ENCODE results near the gene RPS6KA2. TPM values are rescaled to one million over a fixed set of nuclear protein-coding genes. Genes with fewer than 3 reads are reported as not detected.
"Not testable (repeated sequence)": the region's sequence is repeated elsewhere in the genome, so short reads cannot be mapped to it uniquely, and the experiment has no call there.

Gene RPS6KA2
- total RNA-seq, 1 experiment from 2014 or later, result 4.1 TPM

DNA sequence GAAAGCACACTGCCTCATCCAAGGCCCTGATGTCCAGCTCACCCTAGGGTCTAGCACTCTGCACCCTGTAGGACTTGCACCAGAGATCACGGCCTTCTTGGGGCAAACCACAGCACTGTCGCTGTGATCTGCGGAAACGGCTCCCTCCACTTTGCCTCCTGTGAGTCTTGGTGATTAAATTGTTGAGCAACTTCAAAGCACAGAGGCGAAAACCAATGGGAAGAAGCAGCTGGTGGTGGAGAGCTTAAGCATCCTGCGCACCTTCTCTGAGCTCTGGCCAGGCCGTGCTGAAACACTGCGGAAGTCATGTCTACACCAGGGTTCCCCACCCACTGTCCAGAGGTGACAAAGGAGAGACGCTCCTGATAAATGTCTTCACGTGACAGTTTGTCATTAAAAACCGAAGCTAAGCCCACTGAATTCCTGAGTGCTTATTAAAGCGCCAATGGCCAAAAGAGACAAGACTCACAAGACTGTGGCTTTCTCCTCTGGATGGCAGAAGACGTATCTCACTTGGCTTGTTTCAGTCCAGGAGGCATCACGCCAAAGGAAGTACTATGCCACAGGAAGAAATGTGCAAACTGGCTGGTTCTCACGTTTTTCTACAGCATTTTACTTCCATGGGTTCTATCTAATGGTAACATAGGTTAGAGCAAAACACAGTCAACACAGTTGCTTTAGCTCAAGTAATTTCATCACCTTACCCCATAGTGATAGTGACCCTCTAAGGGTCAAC is 43.7 kb downstream of the RPS6KA2 start:
- TF ChIP-seq, protein P1, sequence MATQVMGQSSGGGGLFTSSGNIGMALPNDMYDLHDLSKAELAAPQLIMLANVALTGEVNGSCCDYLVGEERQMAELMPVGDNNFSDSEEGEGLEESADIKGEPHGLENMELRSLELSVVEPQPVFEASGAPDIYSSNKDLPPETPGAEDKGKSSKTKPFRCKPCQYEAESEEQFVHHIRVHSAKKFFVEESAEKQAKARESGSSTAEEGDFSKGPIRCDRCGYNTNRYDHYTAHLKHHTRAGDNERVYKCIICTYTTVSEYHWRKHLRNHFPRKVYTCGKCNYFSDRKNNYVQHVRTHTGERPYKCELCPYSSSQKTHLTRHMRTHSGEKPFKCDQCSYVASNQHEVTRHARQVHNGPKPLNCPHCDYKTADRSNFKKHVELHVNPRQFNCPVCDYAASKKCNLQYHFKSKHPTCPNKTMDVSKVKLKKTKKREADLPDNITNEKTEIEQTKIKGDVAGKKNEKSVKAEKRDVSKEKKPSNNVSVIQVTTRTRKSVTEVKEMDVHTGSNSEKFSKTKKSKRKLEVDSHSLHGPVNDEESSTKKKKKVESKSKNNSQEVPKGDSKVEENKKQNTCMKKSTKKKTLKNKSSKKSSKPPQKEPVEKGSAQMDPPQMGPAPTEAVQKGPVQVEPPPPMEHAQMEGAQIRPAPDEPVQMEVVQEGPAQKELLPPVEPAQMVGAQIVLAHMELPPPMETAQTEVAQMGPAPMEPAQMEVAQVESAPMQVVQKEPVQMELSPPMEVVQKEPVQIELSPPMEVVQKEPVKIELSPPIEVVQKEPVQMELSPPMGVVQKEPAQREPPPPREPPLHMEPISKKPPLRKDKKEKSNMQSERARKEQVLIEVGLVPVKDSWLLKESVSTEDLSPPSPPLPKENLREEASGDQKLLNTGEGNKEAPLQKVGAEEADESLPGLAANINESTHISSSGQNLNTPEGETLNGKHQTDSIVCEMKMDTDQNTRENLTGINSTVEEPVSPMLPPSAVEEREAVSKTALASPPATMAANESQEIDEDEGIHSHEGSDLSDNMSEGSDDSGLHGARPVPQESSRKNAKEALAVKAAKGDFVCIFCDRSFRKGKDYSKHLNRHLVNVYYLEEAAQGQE (IDR thresholded peaks at IDR 0.05; ENCODE audit: insufficient read depth in 1 of 2, low read depth in 2 of 2, low read length in 1 of 2), result no peak
- no peak for TF ChIP-seq SIN3A (IDR thresholded peaks at IDR 0.05; ENCODE audit: borderline replicate concordance, insufficient read depth, low read depth, low read length)
- TF ChIP-seq POLR2AphosphoS5 (IDR thresholded peaks at IDR 0.05; ENCODE audit: low read depth, low read length), result no peak
- no peak for TF ChIP-seq TCF7L2 (IDR thresholded peaks at IDR 0.05; ENCODE audit: low read depth, low read length)
- TF ChIP-seq, protein P2, sequence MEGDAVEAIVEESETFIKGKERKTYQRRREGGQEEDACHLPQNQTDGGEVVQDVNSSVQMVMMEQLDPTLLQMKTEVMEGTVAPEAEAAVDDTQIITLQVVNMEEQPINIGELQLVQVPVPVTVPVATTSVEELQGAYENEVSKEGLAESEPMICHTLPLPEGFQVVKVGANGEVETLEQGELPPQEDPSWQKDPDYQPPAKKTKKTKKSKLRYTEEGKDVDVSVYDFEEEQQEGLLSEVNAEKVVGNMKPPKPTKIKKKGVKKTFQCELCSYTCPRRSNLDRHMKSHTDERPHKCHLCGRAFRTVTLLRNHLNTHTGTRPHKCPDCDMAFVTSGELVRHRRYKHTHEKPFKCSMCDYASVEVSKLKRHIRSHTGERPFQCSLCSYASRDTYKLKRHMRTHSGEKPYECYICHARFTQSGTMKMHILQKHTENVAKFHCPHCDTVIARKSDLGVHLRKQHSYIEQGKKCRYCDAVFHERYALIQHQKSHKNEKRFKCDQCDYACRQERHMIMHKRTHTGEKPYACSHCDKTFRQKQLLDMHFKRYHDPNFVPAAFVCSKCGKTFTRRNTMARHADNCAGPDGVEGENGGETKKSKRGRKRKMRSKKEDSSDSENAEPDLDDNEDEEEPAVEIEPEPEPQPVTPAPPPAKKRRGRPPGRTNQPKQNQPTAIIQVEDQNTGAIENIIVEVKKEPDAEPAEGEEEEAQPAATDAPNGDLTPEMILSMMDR (IDR thresholded peaks at IDR 0.05), result no peak

DNA sequence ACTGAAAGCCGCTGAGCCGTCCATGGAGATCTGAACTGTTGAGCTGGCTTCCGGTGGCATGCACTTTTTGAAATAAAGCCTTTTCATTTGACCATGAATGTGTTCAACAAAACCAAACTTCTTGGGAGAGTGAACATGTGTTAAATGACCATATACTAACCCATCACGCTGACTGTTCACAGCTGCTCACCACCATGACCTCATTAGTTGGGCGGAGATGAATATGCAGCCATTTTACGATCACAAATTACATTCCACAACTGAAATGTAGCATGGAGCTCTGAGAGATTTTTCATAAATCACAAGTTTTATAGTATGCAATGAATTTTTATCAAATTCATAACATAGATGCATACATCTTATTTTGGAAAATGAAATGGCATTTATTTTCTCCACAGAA is 44.8 kb downstream of the RPS6KA2 start:
- no peak overlapping the region for H3K4me3 ChIP-seq (ENCODE audit: low read depth in 2 of 2, low read length in 2 of 2)
- intact Hi-C loops (cut with micrococcal nuclease; ENCODE audit: unreplicated experiment), result no loop called here
- DNase-seq (ENCODE audit: low read depth, low spot score), result no peak
- POLR2A ChIA-PET, result no interaction called here
- no peaks in the 10 kb centered on the region for H3K27me3 ChIP-seq (ENCODE audit: control insufficient read depth, insufficient read depth, low read length)
- no TSS peak for BruUV-seq (replicated peaks)
- CTCF ChIA-PET, result interaction anchor here (0.6 kb wide), 1 partner anchor 51 kb away, joined by 3 read pairs; no protein-coding TSS in a partner anchor
- no peaks in the 10 kb centered on the region for H3K9me3 ChIP-seq (ENCODE audit: control insufficient read depth, insufficient read depth, low read depth, low read length)
- ATAC-seq, result no peak
- no peaks in the 10 kb centered on the region for H3K36me3 ChIP-seq (ENCODE audit: control insufficient read depth, insufficient read depth, low read length)
- H3K27ac ChIP-seq (ENCODE audit: low read length), result no peak overlapping the region
- no peak for TF ChIP-seq TCF7L2 (IDR thresholded peaks at IDR 0.05; ENCODE audit: low read depth, low read length)
- no peaks in the 10 kb centered on the region for H3K4me1 ChIP-seq (ENCODE audit: control insufficient read depth, insufficient read depth, low read length)
- in situ Hi-C loops (cut with HindIII; ENCODE audit: low pct_unique_long_range_greater_than_20kb, low sequenced_read_pairs), result no loop called here

More for the DNA sequence above, 43.7 kb downstream of the RPS6KA2 start:
- in situ Hi-C loops (cut with HindIII; ENCODE audit: low pct_unique_long_range_greater_than_20kb, low sequenced_read_pairs) (no loop called here), intact Hi-C loops (cut with micrococcal nuclease; ENCODE audit: unreplicated experiment) (no loop called here)
- H3K27me3 ChIP-seq (ENCODE audit: control insufficient read depth, insufficient read depth, low read length), result no peaks in the 10 kb centered on the region
- DNase-seq (ENCODE audit: low read depth, low spot score) (no peak), ATAC-seq (no peak)
- no peaks in the 10 kb centered on the region for H3K36me3 ChIP-seq (ENCODE audit: control insufficient read depth, insufficient read depth, low read length)
- H3K9me3 ChIP-seq (ENCODE audit: control insufficient read depth, insufficient read depth, low read depth, low read length), result no peaks in the 10 kb centered on the region
- no peaks in the 10 kb centered on the region for H3K4me1 ChIP-seq (ENCODE audit: control insufficient read depth, insufficient read depth, low read length)
- ChIA-PET CTCF (no interaction called here), POLR2A (no interaction called here)
- BruUV-seq (replicated peaks), result no TSS peak
- H3K27ac ChIP-seq (ENCODE audit: low read length), result no peak overlapping the region
- no peak overlapping the region for H3K4me3 ChIP-seq (ENCODE audit: low read depth in 2 of 2, low read length in 2 of 2)

DNA sequence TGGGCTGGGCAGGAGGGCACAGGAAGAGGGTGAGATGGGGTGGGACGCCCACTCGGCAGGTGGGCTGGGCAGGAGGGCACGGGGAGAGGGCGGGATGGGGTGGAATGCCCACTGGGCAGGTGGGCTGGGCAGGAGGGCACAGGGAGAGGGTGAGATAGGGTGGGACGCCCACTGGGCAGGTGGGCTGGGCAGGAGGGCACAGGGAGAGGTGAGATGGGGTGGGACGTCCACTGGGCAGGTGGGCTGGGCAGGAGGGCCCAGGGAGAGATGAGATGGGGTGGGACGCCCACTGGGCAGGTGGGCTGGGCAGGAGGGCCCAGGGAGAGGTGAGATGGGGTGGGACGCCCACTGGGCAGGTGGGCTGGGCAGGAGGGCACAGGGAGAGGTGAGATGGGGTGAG is 45.2 kb downstream of the RPS6KA2 start:
- DNase-seq (ENCODE audit: low read depth, low spot score); H3K4me1 ChIP-seq (ENCODE audit: control insufficient read depth, insufficient read depth, low read length); H3K9me3 ChIP-seq (ENCODE audit: control insufficient read depth, insufficient read depth, low read depth, low read length); H3K27ac ChIP-seq (ENCODE audit: low read length); POLR2A ChIA-PET; H3K27me3 ChIP-seq (ENCODE audit: control insufficient read depth, insufficient read depth, low read length); intact Hi-C loops (cut with micrococcal nuclease; ENCODE audit: unreplicated experiment); ATAC-seq; H3K4me3 ChIP-seq (ENCODE audit: low read depth in 2 of 2, low read length in 2 of 2); H3K36me3 ChIP-seq (ENCODE audit: control insufficient read depth, insufficient read depth, low read length); BruUV-seq (replicated peaks); in situ Hi-C loops (cut with HindIII; ENCODE audit: low pct_unique_long_range_greater_than_20kb, low sequenced_read_pairs): not testable (repeated sequence)
- CTCF ChIA-PET, result interaction anchor here (0.6 kb wide), 1 partner anchor 50 kb away, joined by 3 read pairs; no protein-coding TSS in a partner anchor

All from Panc1 (cell line).